Thyroid gland (tissue), 4 donors: ENCODE data around the gene SFXN2. TPM values are rescaled to one million over a fixed set of nuclear protein-coding genes. Genes with fewer than 3 reads are reported as not detected.
"Not testable (repeated sequence)": the region's sequence is repeated elsewhere in the genome, so short reads cannot be mapped to it uniquely, and the experiment has no call there.

ENCODE experiments used
- DNase-seq, 2 donors: peaks; one replicate each; pipeline ENCODE4 v3.0.0-alpha.2; 2019
- H3K27ac ChIP-seq, 3 donors: fragments of 200-600 bp; sonication (generic); 1 replicate in 2 of 3; 2 replicates in 1 of 3; pipeline ENCODE4 v1.5.1; 2016 to 2019; ENCODE audit warnings: mild to moderate bottlenecking in 1 of 3, moderate library complexity in 1 of 3
- H3K27me3 ChIP-seq: fragments of 200-600 bp; sonication (generic); one replicate; pipeline ENCODE4 v1.5.1; 2019
- H3K36me3 ChIP-seq, 2 donors: fragments of 200-600 bp; sonication (generic); one replicate each; pipeline ENCODE4 v1.5.1; 2016 to 2019
- H3K4me1 ChIP-seq, 2 donors: fragments of 200-600 bp; sonication (generic); one replicate each; pipeline ENCODE4 v1.5.1; 2017 to 2019
- H3K4me3 ChIP-seq, 3 donors: fragments of 200-600 bp; sonication (generic); replicated peaks in 1 of 3; 1 replicate in 2 of 3; 2 replicates in 1 of 3; pipeline ENCODE4 v1.5.1; 2016; ENCODE audit warnings: mild to moderate bottlenecking in 1 of 3
- H3K9me3 ChIP-seq: fragments of 200-600 bp; sonication (generic); one replicate; pipeline ENCODE4 v1.5.1; 2017
- CTCF ChIP-seq, 6 experiments: fragments of 200-600 bp in 3 of 6; fragments of 450-650 bp in 3 of 6; sonication (generic) in 3 of 6; IDR thresholded peaks; one replicate each; pipeline ENCODE4 v1.5.1; 2016 to 2019; ENCODE audit warnings: antibody characterized with exemption in 6 of 6, mild to moderate bottlenecking in 2 of 6, inconsistent platforms in 1 of 6, moderate library complexity in 1 of 6
- POLR2A ChIP-seq, 2 donors: fragments of 450-650 bp; IDR thresholded peaks; one replicate each; pipeline ENCODE4 v1.6.1; 2017; ENCODE audit warnings: antibody characterized with exemption in 2 of 2, mild to moderate bottlenecking in 2 of 2, moderate library complexity in 1 of 2
- WGBS, 2 donors: methylation state at CpG; one replicate each; pipeline ENCODE4 v1.1.5; 2017; 5-methylcytosine and 5-hydroxymethylcytosine counted together
- intact Hi-C: fragments of 100-400 bp; cut with DNase I; formaldehyde crosslinking; loops from one replicate; pipeline ENCODE4 v1.15.1; 2023
- total RNA-seq, 4 donors: library from RNA; depleted of rRNA; stranded (reverse); fragments of >200 nt; gene quantifications; one replicate each; pipeline ENCODE4 v1.2.3, GENCODE V29; 2016

SFXN2 gene
- total RNA-seq, 4 donors from 2014 or later, result 5.1 to 38.4 (median 20.9) TPM

GRCh38 chr10:102712089-102712488 lies 2.3 kb upstream of the SFXN2 start:
- WGBS, 2 donors, result 85 to 86% methylated on average over 4 of the region's 4 CpGs
- Histone ChIP-seq H3K27ac (no peak overlapping the region), H3K9me3 (no peaks in the 10 kb centered on the region), H3K36me3 (no peaks in the 10 kb centered on the region), H3K27me3 (no peaks in the 10 kb centered on the region), H3K4me1 (peaks cover 0 to 6% of the 10 kb centered on the region in 2 donors), H3K4me3 (no peak overlapping the region)
- no peak for DNase-seq
- no peak for TF ChIP-seq POLR2A (IDR thresholded peaks at IDR 0.05)
- no peak for TF ChIP-seq CTCF (IDR thresholded peaks at IDR 0.05)
- intact Hi-C loops, result no loop called here

GRCh38 chr10:102712843-102713538 lies 1.4 kb upstream of the SFXN2 start:
- 12% methylated on average over 8 of the region's 8 CpGs for WGBS, 2 donors
- intact Hi-C loops, result no loop called here
- Histone ChIP-seq H3K4me3 (peak overlapping the region in 2 of 3 donors; percentile 80 to 81), H3K36me3 (no peaks in the 10 kb centered on the region), H3K27me3 (no peaks in the 10 kb centered on the region), H3K27ac (peak overlapping the region; percentile 73 to 85 (median 74)), H3K9me3 (no peaks in the 10 kb centered on the region), H3K4me1 (peaks cover 3 to 10% of the 10 kb centered on the region in 2 donors)
- TF ChIP-seq POLR2A (IDR thresholded peaks at IDR 0.05), result no peak
- no peak for TF ChIP-seq CTCF (IDR thresholded peaks at IDR 0.05)
- DNase-seq, result no peak

GRCh38 chr10:102713539-102713813 lies 960 bp upstream of the SFXN2 start:
- DNase-seq, result no peak
- H3K36me3 ChIP-seq, result no peaks in the 10 kb centered on the region
- intact Hi-C loops, result no loop called here
- H3K27ac ChIP-seq, result peak overlapping the region; percentile 73 to 85 (median 74)
- 0 to 1% methylated on average over 12 to 13 of the region's 13 CpGs for WGBS, 2 donors
- no peaks in the 10 kb centered on the region for H3K9me3 ChIP-seq
- TF ChIP-seq CTCF (IDR thresholded peaks at IDR 0.05), result peak in 2 of 6 experiments; percentile 24 to 56
- no peak for TF ChIP-seq POLR2A (IDR thresholded peaks at IDR 0.05)
- H3K27me3 ChIP-seq, result no peaks in the 10 kb centered on the region
- peak overlapping the region; percentile 80 to 93 (median 81) for H3K4me3 ChIP-seq
- peaks cover 8 to 14% of the 10 kb centered on the region in 2 donors for H3K4me1 ChIP-seq

GRCh38 chr10:102713814-102714620 lies 419 bp upstream of the SFXN2 start, which contains the start of gene ARL3:
TSS of gene ARL3 (minus strand) at chr10:102714397. CDS start at chr10:102714275, 122 bp downstream.
- DNase-seq, result peak; percentile 99
- Histone ChIP-seq H3K36me3 (no peaks in the 10 kb centered on the region), H3K27ac (peak within 1 kb of the TSS; percentile 74 to 85 (median 79)), H3K4me3 (peak within 1 kb of the TSS; percentile 80 to 93 (median 89)), H3K27me3 (no peaks in the 10 kb centered on the region), H3K4me1 (peaks cover 14 to 17% of the 10 kb centered on the region in 2 donors), H3K9me3 (no peaks in the 10 kb centered on the region)
- peak in 3 of 6 experiments; percentile 41 to 64 (median 45) for TF ChIP-seq CTCF (IDR thresholded peaks at IDR 0.05)
- peak; percentile 40 to 76 for TF ChIP-seq POLR2A (IDR thresholded peaks at IDR 0.05)
- intact Hi-C loops, result no loop called here
- 0 to 1% methylated on average over 15 to 33 of the region's 62 CpGs for WGBS, 2 donors

GRCh38 chr10:102715880-102716279 lies 1.4 kb downstream of the SFXN2 start:
- DNase-seq, result no peak
- Histone ChIP-seq H3K27me3 (no peaks in the 10 kb centered on the region), H3K27ac (no peak overlapping the region), H3K4me3 (no peak overlapping the region), H3K4me1 (peaks cover 20 to 26% of the 10 kb centered on the region in 2 donors), H3K9me3 (no peaks in the 10 kb centered on the region), H3K36me3 (no peaks in the 10 kb centered on the region)
- intact Hi-C loops, result no loop called here
- WGBS, 2 donors, result 88 to 92% methylated on average over 1 of the region's 1 CpG
- TF ChIP-seq CTCF (IDR thresholded peaks at IDR 0.05) (no peak), POLR2A (IDR thresholded peaks at IDR 0.05) (no peak)

- WGBS, 2 donors, result 95 to 98% methylated on average over 16 to 18 of the region's 18 CpGs
- DNase-seq, H3K27ac ChIP-seq, H3K27me3 ChIP-seq, H3K9me3 ChIP-seq, intact Hi-C loops, H3K36me3 ChIP-seq, H3K4me3 ChIP-seq: not testable (repeated sequence)
- peaks cover 22 to 26% of the 10 kb centered on the region in 2 donors for H3K4me1 ChIP-seq
These were observed 2.6 kb downstream of the SFXN2 start for GRCh38 chr10:102716900-102717565.
